ENCODE measurements around the gene SLK. TPM values are rescaled to one million over a fixed set of nuclear protein-coding genes. Genes with fewer than 3 reads are reported as not detected.

Gene SLK
- total RNA-seq, 6 experiments from 2014 or later, result 7.9 to 16.3 (median 13.0) TPM

DNA sequence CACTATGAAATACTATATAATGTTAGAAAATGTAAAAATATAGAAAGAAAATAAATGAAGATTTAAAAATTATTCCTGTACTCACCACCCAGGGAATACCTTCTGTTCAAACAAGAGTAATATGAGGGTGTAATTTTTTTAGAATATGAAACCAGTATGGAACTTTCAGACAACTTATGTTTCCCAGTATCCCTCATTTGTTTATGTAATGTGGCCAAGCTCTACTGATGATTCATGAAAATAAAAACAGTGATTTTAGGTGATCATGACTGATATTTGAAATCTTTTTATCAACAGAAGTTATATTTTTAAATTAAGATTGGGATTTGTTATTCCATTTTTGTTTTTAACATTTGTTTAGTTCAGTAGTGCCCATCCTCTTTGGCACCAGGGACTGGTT is 18.8 kb downstream of the SLK start:
- no peak overlapping the region for H3K27ac ChIP-seq
- intact Hi-C loops (cut with DNase I), result no loop called here
- no peaks in the 10 kb centered on the region for H3K36me3 ChIP-seq
- H3K27me3 ChIP-seq, result no peaks in the 10 kb centered on the region
- DNase-seq (no peak), ATAC-seq (no peak)
- no peak overlapping the region for H3K4me3 ChIP-seq
- no peaks in the 10 kb centered on the region for H3K9me3 ChIP-seq
- H3K4me1 ChIP-seq, result peaks cover 0 to 6% (median 0%) of the 10 kb centered on the region in 4 donors
- TF ChIP-seq POLR2A (IDR thresholded peaks at IDR 0.05) (no peak), CTCF (IDR thresholded peaks at IDR 0.05) (no peak)

DNA sequence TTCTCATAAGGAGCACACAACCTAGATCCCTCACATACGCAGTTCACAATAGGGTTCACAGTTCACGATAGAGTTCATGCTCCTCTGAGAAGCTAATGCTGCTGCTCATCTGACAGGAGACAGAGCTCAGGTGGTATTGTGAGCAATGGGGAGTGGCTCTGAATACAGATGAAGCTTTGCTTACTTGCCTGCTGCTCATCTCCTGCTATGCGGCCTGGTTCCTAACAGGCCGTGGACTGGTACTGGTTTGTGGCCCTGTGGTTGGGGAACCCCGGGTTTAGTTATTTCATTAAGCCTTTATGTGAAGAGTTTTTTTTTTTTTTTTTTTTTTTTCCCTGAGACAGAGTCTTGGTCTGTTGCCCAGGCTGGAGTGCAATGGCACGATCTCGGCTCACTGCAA is 19.4 kb downstream of the SLK start:
- Histone ChIP-seq H3K27ac (no peak overlapping the region), H3K4me1 (peaks cover 0 to 6% (median 0%) of the 10 kb centered on the region in 4 donors), H3K9me3 (no peaks in the 10 kb centered on the region), H3K36me3 (no peaks in the 10 kb centered on the region), H3K27me3 (no peaks in the 10 kb centered on the region), H3K4me3 (no peak overlapping the region)
- ATAC-seq, result no peak
- no peak for DNase-seq
- intact Hi-C loops (cut with DNase I), result no loop called here
- whole genome bisulfite sequencing (ENCODE audit: insufficient coverage, low coverage, low lambda C conversion rate, missing lambda C conversion rate), result 83% methylated on average over 7 of the region's 7 CpGs
- TF ChIP-seq POLR2A (IDR thresholded peaks at IDR 0.05), result no peak
- no peak for TF ChIP-seq CTCF (IDR thresholded peaks at IDR 0.05)

DNA sequence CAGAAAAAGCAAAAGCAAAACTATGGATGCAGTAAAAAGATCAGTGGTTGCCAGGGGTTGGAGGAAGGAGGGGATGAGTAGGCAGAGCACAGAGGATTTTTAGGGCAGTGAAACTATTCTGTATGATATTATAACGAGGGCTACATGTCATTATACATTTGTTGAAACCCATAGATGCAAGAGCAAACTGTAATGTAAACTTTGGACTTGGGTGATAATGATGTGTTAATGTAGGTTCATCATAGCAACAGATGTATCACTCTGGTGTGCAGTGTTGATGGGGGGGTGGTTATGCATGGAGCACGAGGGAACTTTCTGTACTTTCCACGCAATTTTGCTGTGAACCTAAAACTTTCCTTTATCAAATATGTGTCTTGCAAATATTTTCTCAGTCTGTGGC is 23.2 kb downstream of the SLK start:
- H3K4me1 ChIP-seq, result no peaks in the 10 kb centered on the region
- TF ChIP-seq POLR2A (IDR thresholded peaks at IDR 0.05), result no peak
- TF ChIP-seq CTCF (IDR thresholded peaks at IDR 0.05), result no peak
- H3K4me3 ChIP-seq, result no peak overlapping the region
- no peaks in the 10 kb centered on the region for H3K36me3 ChIP-seq
- no peak overlapping the region for H3K27ac ChIP-seq
- ATAC-seq, result no peak
- H3K9me3 ChIP-seq, result no peaks in the 10 kb centered on the region
- H3K27me3 ChIP-seq, result no peaks in the 10 kb centered on the region
- no peak for DNase-seq
- intact Hi-C loops (cut with DNase I), result no loop called here
- WGBS (ENCODE audit: insufficient coverage, low coverage, low lambda C conversion rate, missing lambda C conversion rate), result 72% methylated on average over 3 of the region's 3 CpGs

GRCh38 chr10:103990531-103990930 is 23.6 kb downstream of the SLK start:
- DNase-seq, result no peak
- intact Hi-C loops (cut with DNase I), result no loop called here
- Histone ChIP-seq H3K27me3 (no peaks in the 10 kb centered on the region), H3K9me3 (no peaks in the 10 kb centered on the region), H3K4me1 (no peaks in the 10 kb centered on the region), H3K36me3 (no peaks in the 10 kb centered on the region), H3K27ac (no peak overlapping the region), H3K4me3 (no peak overlapping the region)
- no peak for ATAC-seq
- 82% methylated on average over 1 of the region's 1 CpG for WGBS (ENCODE audit: insufficient coverage, low coverage, low lambda C conversion rate, missing lambda C conversion rate)
- no peak for TF ChIP-seq CTCF (IDR thresholded peaks at IDR 0.05)
- no peak for TF ChIP-seq POLR2A (IDR thresholded peaks at IDR 0.05)
